ENCODE measurements around the gene ERMAP.

ERMAP gene

DNA sequence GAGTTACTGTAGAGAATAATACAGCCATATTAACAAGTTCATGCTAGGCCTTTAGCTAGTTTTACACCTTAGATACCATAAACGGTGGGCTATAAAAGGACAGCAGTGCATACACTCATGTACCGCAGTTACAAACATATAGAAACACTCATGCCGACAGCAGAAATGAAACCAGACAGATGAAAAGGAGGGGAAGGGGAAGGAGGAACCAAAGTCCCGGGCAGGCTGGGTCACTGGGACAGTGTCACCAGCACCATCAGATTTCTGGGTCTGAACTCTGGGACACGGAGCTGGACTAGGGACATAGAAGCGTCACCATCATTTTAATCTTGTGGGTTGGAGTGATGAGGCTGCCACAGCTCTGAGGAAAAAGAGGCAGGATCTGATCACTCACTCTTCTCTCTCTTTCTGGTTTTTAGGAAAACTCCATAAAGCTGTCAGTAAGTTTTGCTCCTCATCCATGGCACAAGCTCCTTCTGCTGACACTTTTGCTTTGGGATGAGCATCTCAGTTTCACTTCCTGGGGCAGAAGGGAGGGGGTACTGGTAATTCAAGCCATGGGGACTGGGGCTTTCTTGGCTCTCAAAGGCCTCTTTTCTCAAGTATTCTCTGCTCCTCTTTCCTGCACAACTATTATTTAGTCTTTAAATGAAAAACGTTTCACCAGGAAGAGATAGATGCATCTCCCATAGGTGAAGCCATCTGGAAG is 21.7 kb downstream of the ERMAP start (continued):
- TF ChIP-seq, protein P1, sequence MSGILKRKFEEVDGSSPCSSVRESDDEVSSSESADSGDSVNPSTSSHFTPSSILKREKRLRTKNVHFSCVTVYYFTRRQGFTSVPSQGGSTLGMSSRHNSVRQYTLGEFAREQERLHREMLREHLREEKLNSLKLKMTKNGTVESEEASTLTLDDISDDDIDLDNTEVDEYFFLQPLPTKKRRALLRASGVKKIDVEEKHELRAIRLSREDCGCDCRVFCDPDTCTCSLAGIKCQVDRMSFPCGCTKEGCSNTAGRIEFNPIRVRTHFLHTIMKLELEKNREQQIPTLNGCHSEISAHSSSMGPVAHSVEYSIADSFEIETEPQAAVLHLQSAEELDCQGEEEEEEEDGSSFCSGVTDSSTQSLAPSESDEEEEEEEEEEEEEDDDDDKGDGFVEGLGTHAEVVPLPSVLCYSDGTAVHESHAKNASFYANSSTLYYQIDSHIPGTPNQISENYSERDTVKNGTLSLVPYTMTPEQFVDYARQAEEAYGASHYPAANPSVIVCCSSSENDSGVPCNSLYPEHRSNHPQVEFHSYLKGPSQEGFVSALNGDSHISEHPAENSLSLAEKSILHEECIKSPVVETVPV (CRISPR knock-in tag; IDR thresholded peaks at IDR 0.05), result no peak
- TF ChIP-seq SNAI2 (CRISPR knock-in tag; IDR thresholded peaks at IDR 0.05), result no peak
- TF ChIP-seq OSR1 (CRISPR knock-in tag; IDR thresholded peaks at IDR 0.05), result no peak
- no peak for TF ChIP-seq ESRRG (CRISPR knock-in tag; IDR thresholded peaks at IDR 0.05)
- TF ChIP-seq PPARA (CRISPR knock-in tag; IDR thresholded peaks at IDR 0.05; ENCODE audit: borderline replicate concordance), result no peak
- no peak for TF ChIP-seq ARNTL (CRISPR knock-in tag; IDR thresholded peaks at IDR 0.05; ENCODE audit: borderline replicate concordance, low read depth)
- no peak for TF ChIP-seq RARB (CRISPR knock-in tag; IDR thresholded peaks at IDR 0.05)
- no peak for TF ChIP-seq TCF4 (CRISPR knock-in tag; IDR thresholded peaks at IDR 0.05; ENCODE audit: borderline replicate concordance)
- TF ChIP-seq ZNF8 (CRISPR knock-in tag; IDR thresholded peaks at IDR 0.05), result no peak
- no peak for TF ChIP-seq ISL1 (CRISPR knock-in tag; IDR thresholded peaks at IDR 0.05)
- no peak for TF ChIP-seq ZFP3 (CRISPR knock-in tag; IDR thresholded peaks at IDR 0.05)
- no peak for TF ChIP-seq CSDC2 (CRISPR knock-in tag; IDR thresholded peaks at IDR 0.05)
- TF ChIP-seq ZNF565 (CRISPR knock-in tag; conservative IDR thresholded peaks at IDR 0.05; ENCODE audit: low read depth), result no peak

DNA sequence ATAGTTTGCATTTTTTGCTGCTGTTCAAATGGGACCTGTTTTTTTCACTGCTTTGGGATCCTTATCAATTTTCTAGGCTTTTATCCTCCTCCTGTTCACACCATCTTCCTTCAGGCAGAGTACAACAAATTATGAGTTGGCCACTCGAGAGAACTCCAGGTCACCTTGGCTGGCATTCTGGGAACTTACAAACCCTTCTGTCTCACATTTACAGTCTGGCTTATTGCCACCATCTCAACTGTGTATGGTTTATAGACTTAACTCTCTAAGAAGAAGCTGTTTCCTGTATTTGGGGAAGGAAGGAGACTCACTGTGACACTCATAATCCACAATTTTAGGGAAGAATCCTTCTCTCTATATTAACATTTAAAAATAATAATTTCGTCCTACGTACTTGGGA is 24.1 kb downstream of the ERMAP start:
- ATAC-seq, result no peak
- TF ChIP-seq RARB (CRISPR knock-in tag; IDR thresholded peaks at IDR 0.05), result no peak
- no peak for TF ChIP-seq SNAI2 (CRISPR knock-in tag; IDR thresholded peaks at IDR 0.05)
- no peak for TF ChIP-seq ZNF8 (CRISPR knock-in tag; IDR thresholded peaks at IDR 0.05)
- TF ChIP-seq ZFP30 (CRISPR knock-in tag; IDR thresholded peaks at IDR 0.05), result no peak
- no peak for TF ChIP-seq TCF4 (CRISPR knock-in tag; IDR thresholded peaks at IDR 0.05; ENCODE audit: borderline replicate concordance)
- no peak for TF ChIP-seq ZNF565 (CRISPR knock-in tag; conservative IDR thresholded peaks at IDR 0.05; ENCODE audit: low read depth)
- no peak for TF ChIP-seq GLIS3 (CRISPR knock-in tag; IDR thresholded peaks at IDR 0.05)
- no peak for TF ChIP-seq TOX (CRISPR knock-in tag; IDR thresholded peaks at IDR 0.05; ENCODE audit: borderline replicate concordance)
- TF ChIP-seq, protein P1 (CRISPR knock-in tag; IDR thresholded peaks at IDR 0.05), result no peak
- no peak for TF ChIP-seq ESRRG (CRISPR knock-in tag; IDR thresholded peaks at IDR 0.05)

DNA sequence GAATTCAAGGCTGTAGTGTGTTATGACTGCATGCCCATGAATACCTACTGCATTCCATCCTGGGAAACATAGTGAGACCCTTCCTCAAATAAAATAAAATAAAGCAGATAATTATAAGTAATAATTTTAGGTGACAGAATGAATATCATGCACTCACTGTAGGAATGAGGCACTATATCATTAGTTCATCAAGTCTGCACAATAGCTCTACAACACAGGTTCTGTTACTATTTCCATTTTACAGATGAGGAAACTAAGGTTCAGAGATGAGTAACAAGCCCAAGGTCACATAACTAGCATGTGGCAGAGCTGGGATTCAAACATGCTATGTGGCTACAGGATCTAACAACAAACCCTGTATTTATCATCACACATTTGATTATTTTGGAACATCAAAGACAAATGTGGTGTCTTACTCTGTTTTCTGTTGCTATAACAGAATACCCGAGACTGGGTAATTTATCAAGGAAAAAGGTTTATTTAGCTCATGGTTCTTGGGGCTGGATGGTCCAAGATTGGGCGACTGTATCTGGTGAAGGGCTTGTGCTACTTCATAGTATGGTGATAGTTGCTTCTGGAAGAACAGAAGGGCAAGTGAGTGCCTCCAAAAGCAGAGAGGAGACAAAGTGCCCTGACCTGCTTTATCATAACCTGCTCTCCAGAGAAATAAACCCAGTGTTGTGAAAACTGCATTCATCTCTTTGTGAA is 24.7 kb downstream of the ERMAP start:
- TF ChIP-seq, protein P1 (CRISPR knock-in tag; IDR thresholded peaks at IDR 0.05), result no peak
- TF ChIP-seq ESRRG (CRISPR knock-in tag; IDR thresholded peaks at IDR 0.05) (no peak), PPARA (CRISPR knock-in tag; IDR thresholded peaks at IDR 0.05; ENCODE audit: borderline replicate concordance) (no peak), ZNF8 (CRISPR knock-in tag; IDR thresholded peaks at IDR 0.05) (no peak), ZNF70 (CRISPR knock-in tag; IDR thresholded peaks at IDR 0.05) (no peak), TOX (CRISPR knock-in tag; IDR thresholded peaks at IDR 0.05; ENCODE audit: borderline replicate concordance) (no peak)
- TF ChIP-seq, protein P2, sequence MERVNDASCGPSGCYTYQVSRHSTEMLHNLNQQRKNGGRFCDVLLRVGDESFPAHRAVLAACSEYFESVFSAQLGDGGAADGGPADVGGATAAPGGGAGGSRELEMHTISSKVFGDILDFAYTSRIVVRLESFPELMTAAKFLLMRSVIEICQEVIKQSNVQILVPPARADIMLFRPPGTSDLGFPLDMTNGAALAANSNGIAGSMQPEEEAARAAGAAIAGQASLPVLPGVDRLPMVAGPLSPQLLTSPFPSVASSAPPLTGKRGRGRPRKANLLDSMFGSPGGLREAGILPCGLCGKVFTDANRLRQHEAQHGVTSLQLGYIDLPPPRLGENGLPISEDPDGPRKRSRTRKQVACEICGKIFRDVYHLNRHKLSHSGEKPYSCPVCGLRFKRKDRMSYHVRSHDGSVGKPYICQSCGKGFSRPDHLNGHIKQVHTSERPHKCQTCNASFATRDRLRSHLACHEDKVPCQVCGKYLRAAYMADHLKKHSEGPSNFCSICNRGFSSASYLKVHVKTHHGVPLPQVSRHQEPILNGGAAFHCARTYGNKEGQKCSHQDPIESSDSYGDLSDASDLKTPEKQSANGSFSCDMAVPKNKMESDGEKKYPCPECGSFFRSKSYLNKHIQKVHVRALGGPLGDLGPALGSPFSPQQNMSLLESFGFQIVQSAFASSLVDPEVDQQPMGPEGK (CRISPR knock-in tag; IDR thresholded peaks at IDR 0.05; ENCODE audit: borderline replicate concordance), result no peak
- ATAC-seq, result no peak

- TF ChIP-seq ZNF565 (CRISPR knock-in tag; conservative IDR thresholded peaks at IDR 0.05; ENCODE audit: low read depth), result no peak
- no peak for ATAC-seq
Measured at GRCh38 chr1:42844592-42845140, 27.7 kb downstream of the ERMAP start.
